Measurements from ENCODE around the gene PHACTR3.

PHACTR3 gene

GRCh38 chr20:59813948-59814839 is 209.9 kb downstream of the PHACTR3 start:
- no peak for DNase-seq (ENCODE audit: low spot score)

- DNase-seq (ENCODE audit: low spot score): no peak
These were observed 210.6 kb downstream of the PHACTR3 start for GRCh38 chr20:59814840-59815340.

- DNase-seq (ENCODE audit: low spot score): no peak
These were observed 211.9 kb downstream of the PHACTR3 start for GRCh38 chr20:59816146-59816738.

GRCh38 chr20:59817406-59817805 is 213.1 kb downstream of the PHACTR3 start:
- no peak for DNase-seq (ENCODE audit: low spot score)

- no peak for DNase-seq (ENCODE audit: low spot score)
These were observed 213.7 kb downstream of the PHACTR3 start for GRCh38 chr20:59817846-59818615.

GRCh38 chr20:59818911-59819310 is 214.6 kb downstream of the PHACTR3 start:
- no peak for DNase-seq (ENCODE audit: low spot score)

GRCh38 chr20:59819496-59820203 is 215.3 kb downstream of the PHACTR3 start:
- DNase-seq (ENCODE audit: low spot score): no peak

GRCh38 chr20:59820204-59821041 is 216.1 kb downstream of the PHACTR3 start:
- DNase-seq (ENCODE audit: low spot score): no peak

- no peak for DNase-seq (ENCODE audit: low spot score)
These were observed 216.9 kb downstream of the PHACTR3 start for GRCh38 chr20:59821201-59821600.

- no peak for DNase-seq (ENCODE audit: low spot score)
These were observed 217.4 kb downstream of the PHACTR3 start for GRCh38 chr20:59821788-59822187.

GRCh38 chr20:59822291-59823029 is 218.1 kb downstream of the PHACTR3 start:
- DNase-seq (ENCODE audit: low spot score): no peak

GRCh38 chr20:59823030-59823423 is 218.7 kb downstream of the PHACTR3 start:
- DNase-seq (ENCODE audit: low spot score): no peak

GRCh38 chr20:59823491-59824259 is 219.3 kb downstream of the PHACTR3 start:
- DNase-seq (ENCODE audit: low spot score): no peak

GRCh38 chr20:59824711-59825562 is 220.6 kb downstream of the PHACTR3 start:
- DNase-seq (ENCODE audit: low spot score): no peak

- DNase-seq (ENCODE audit: low spot score): no peak
These were observed 221.2 kb downstream of the PHACTR3 start for GRCh38 chr20:59825563-59825920.

GRCh38 chr20:59825944-59826759 is 221.8 kb downstream of the PHACTR3 start:
- DNase-seq (ENCODE audit: low spot score): no peak
